Activated T-helper 2 cell treated with anti-CD3 and anti-CD28 coated beads, Interferon-gamma antibody, Interleukin-2, Interleukin-4, amounts not matched to agents 10 μg/mL and 5 μg/mL and 100 μg/mL, durations not matched to agents 14 hours and 24 hours and 36 hours (primary cell): ENCODE data around the gene UBAC2. TPM values are rescaled to one million over a fixed set of nuclear protein-coding genes. Genes with fewer than 3 reads are reported as not detected.
"Not testable (repeated sequence)": the region's sequence is repeated elsewhere in the genome, so short reads cannot be mapped to it uniquely, and the experiment has no call there.

Experiments
- DNase-seq: peaks from one replicate; pipeline ENCODE4 v3.0.0; 2021; ENCODE audit warnings: low spot score
- H3K27ac Mint-ChIP-seq: one replicate; pipeline ENCODE4 v1.8.0; 2021; ENCODE audit warnings: mixed read lengths
- H3K27me3 Mint-ChIP-seq: one replicate; pipeline ENCODE4 v1.8.0; 2021; ENCODE audit warnings: low read depth, mixed read lengths
- H3K36me3 Mint-ChIP-seq: one replicate; pipeline ENCODE4 v1.8.0; 2021; ENCODE audit warnings: low read depth, mixed read lengths
- H3K4me1 Mint-ChIP-seq: one replicate; pipeline ENCODE4 v1.8.0; 2021; ENCODE audit warnings: low read depth, mixed read lengths
- H3K4me3 Mint-ChIP-seq: one replicate; pipeline ENCODE4 v1.8.0; 2021; ENCODE audit warnings: low read depth, mild to moderate bottlenecking, moderate library complexity, mixed read lengths
- H3K9me3 Mint-ChIP-seq: one replicate; pipeline ENCODE4 v1.8.0; 2021; ENCODE audit warnings: mixed read lengths
- intact Hi-C: fragments of 100-400 bp; cut with micrococcal nuclease; formaldehyde crosslinking; loops from one replicate; pipeline ENCODE4 v1.15.1; 2023
- total RNA-seq: library from RNA; stranded (reverse); gene quantifications from 2 replicates; pipeline ENCODE4 v1.2.3, GENCODE V29; 2022

UBAC2 gene
- total RNA-seq, 1 donor from 2014 or later: 55.1 TPM

GRCh38 chr13:99390601-99391000, 189.9 kb downstream of the UBAC2 start:
- H3K9me3 Mint-ChIP-seq: no peaks in the 10 kb centered on the region
- intact Hi-C loops: no loop called here
- no peaks in the 10 kb centered on the region for H3K27me3 Mint-ChIP-seq
- no peak overlapping the region for H3K27ac Mint-ChIP-seq
- peaks cover 28% of the 10 kb centered on the region for H3K36me3 Mint-ChIP-seq
- no peak overlapping the region for H3K4me3 Mint-ChIP-seq
- peaks cover 29% of the 10 kb centered on the region for H3K4me1 Mint-ChIP-seq
- no peak for DNase-seq

GRCh38 chr13:99391781-99392469, 191.3 kb downstream of the UBAC2 start:
- peaks cover 16% of the 10 kb centered on the region for H3K36me3 Mint-ChIP-seq
- peaks cover 22% of the 10 kb centered on the region for H3K4me1 Mint-ChIP-seq
- intact Hi-C loops: no loop called here
- no peak overlapping the region for H3K4me3 Mint-ChIP-seq
- H3K27me3 Mint-ChIP-seq: no peaks in the 10 kb centered on the region
- no peak overlapping the region for H3K27ac Mint-ChIP-seq
- no peak for DNase-seq
- no peaks in the 10 kb centered on the region for H3K9me3 Mint-ChIP-seq

GRCh38 chr13:99392470-99393135, 191.9 kb downstream of the UBAC2 start:
- no peak for DNase-seq
- Mint-ChIP-seq H3K4me3 (no peak overlapping the region), H3K27me3 (no peaks in the 10 kb centered on the region), H3K36me3 (peaks cover 10% of the 10 kb centered on the region), H3K4me1 (peaks cover 15% of the 10 kb centered on the region), H3K9me3 (no peaks in the 10 kb centered on the region), H3K27ac (no peak overlapping the region)
- intact Hi-C loops: no loop called here

GRCh38 chr13:99393391-99393790, 192.7 kb downstream of the UBAC2 start:
- H3K27ac Mint-ChIP-seq, DNase-seq, H3K27me3 Mint-ChIP-seq, H3K36me3 Mint-ChIP-seq, H3K4me3 Mint-ChIP-seq, H3K9me3 Mint-ChIP-seq, intact Hi-C loops: not testable (repeated sequence)
- H3K4me1 Mint-ChIP-seq: peaks cover 11% of the 10 kb centered on the region

- DNase-seq: no peak
- Mint-ChIP-seq H3K27me3 (no peaks in the 10 kb centered on the region), H3K4me1 (peaks cover 16% of the 10 kb centered on the region), H3K4me3 (no peak overlapping the region), H3K9me3 (no peaks in the 10 kb centered on the region), H3K27ac (no peak overlapping the region), H3K36me3 (peaks cover 3% of the 10 kb centered on the region)
- intact Hi-C loops: no loop called here
Measured at GRCh38 chr13:99393791-99394735, 193.4 kb downstream of the UBAC2 start.

GRCh38 chr13:99395436-99395835, 194.8 kb downstream of the UBAC2 start:
- no peaks in the 10 kb centered on the region for H3K27me3 Mint-ChIP-seq
- H3K27ac Mint-ChIP-seq: no peak overlapping the region
- no peak for DNase-seq
- no peak overlapping the region for H3K4me3 Mint-ChIP-seq
- no peaks in the 10 kb centered on the region for H3K9me3 Mint-ChIP-seq
- peaks cover 11% of the 10 kb centered on the region for H3K36me3 Mint-ChIP-seq
- intact Hi-C loops: no loop called here
- H3K4me1 Mint-ChIP-seq: peaks cover 25% of the 10 kb centered on the region

GRCh38 chr13:99396446-99396845, 195.8 kb downstream of the UBAC2 start:
- Mint-ChIP-seq H3K27ac (no peak overlapping the region), H3K27me3 (no peaks in the 10 kb centered on the region), H3K4me1 (peaks cover 29% of the 10 kb centered on the region), H3K9me3 (no peaks in the 10 kb centered on the region), H3K36me3 (peaks cover 17% of the 10 kb centered on the region), H3K4me3 (no peak overlapping the region)
- no peak for DNase-seq
- intact Hi-C loops: no loop called here

- H3K27ac Mint-ChIP-seq: no peak overlapping the region
- intact Hi-C loops: no loop called here
- H3K9me3 Mint-ChIP-seq: peaks cover 10% of the 10 kb centered on the region
- H3K27me3 Mint-ChIP-seq: no peaks in the 10 kb centered on the region
- DNase-seq: no peak
- peaks cover 36% of the 10 kb centered on the region for H3K4me1 Mint-ChIP-seq
- H3K4me3 Mint-ChIP-seq: no peak overlapping the region
- peaks cover 27% of the 10 kb centered on the region for H3K36me3 Mint-ChIP-seq
Measured at GRCh38 chr13:99398071-99398470, 197.4 kb downstream of the UBAC2 start.

- Mint-ChIP-seq H3K4me1 (peaks cover 45% of the 10 kb centered on the region), H3K27me3 (no peaks in the 10 kb centered on the region), H3K4me3 (no peak overlapping the region), H3K36me3 (peaks cover 25% of the 10 kb centered on the region), H3K27ac (peak overlapping the region; percentile 86), H3K9me3 (peaks cover 10% of the 10 kb centered on the region)
- intact Hi-C loops: no loop called here
- no peak for DNase-seq
Measured at GRCh38 chr13:99398916-99399622, 198.4 kb downstream of the UBAC2 start.

GRCh38 chr13:99399623-99399974, 198.9 kb downstream of the UBAC2 start:
- DNase-seq: no peak
- peaks cover 47% of the 10 kb centered on the region for H3K4me1 Mint-ChIP-seq
- peaks cover 25% of the 10 kb centered on the region for H3K36me3 Mint-ChIP-seq
- peaks cover 10% of the 10 kb centered on the region for H3K9me3 Mint-ChIP-seq
- peak overlapping the region; percentile 86 for H3K27ac Mint-ChIP-seq
- H3K4me3 Mint-ChIP-seq: peak overlapping the region; percentile 57
- H3K27me3 Mint-ChIP-seq: no peaks in the 10 kb centered on the region
- intact Hi-C loops: no loop called here

GRCh38 chr13:99403458-99403971, 202.9 kb downstream of the UBAC2 start:
- H3K4me1 Mint-ChIP-seq: peaks cover 45% of the 10 kb centered on the region
- no peak for DNase-seq
- intact Hi-C loops: loop anchor here (1.0 to 2.0 kb wide), 4 partner anchors 8 to 31 kb away; no protein-coding TSS in a partner anchor
- H3K27me3 Mint-ChIP-seq: no peaks in the 10 kb centered on the region
- H3K9me3 Mint-ChIP-seq: peaks cover 10% of the 10 kb centered on the region
- H3K4me3 Mint-ChIP-seq: peak overlapping the region; percentile 23
- H3K36me3 Mint-ChIP-seq: peaks cover 30% of the 10 kb centered on the region
- H3K27ac Mint-ChIP-seq: peak overlapping the region; percentile 82
